Mucosa of descending colon (tissue), 3 donors: Measurements from ENCODE around the gene KCNK6. TPM values are rescaled to one million over a fixed set of nuclear protein-coding genes. Genes with fewer than 3 reads are reported as not detected.

ENCODE experiments used
- ATAC-seq: fragments of 200-7000 bp; cut with Tn5 transposase; one replicate; pipeline ENCODE4 v1.9.1; 2020; ENCODE audit warnings: mild to moderate bottlenecking, moderate library complexity
- DNase-seq, 3 donors: peaks; one replicate each; pipeline ENCODE4 v3.0.0-alpha.2; 2020
- H3K36me3 ChIP-seq: fragments of 200-600 bp; one replicate; pipeline ENCODE4 v1.8.0; 2021; ENCODE audit warnings: low read depth, mild to moderate bottlenecking
- H3K4me1 ChIP-seq: fragments of 200-600 bp; one replicate; pipeline ENCODE4 v1.8.0; 2021; ENCODE audit warnings: low read depth, mild to moderate bottlenecking
- H3K4me3 ChIP-seq: fragments of 200-600 bp; one replicate; pipeline ENCODE4 v1.8.0; 2021; ENCODE audit warnings: mild to moderate bottlenecking
- H3K9me3 ChIP-seq: fragments of 200-600 bp; one replicate; pipeline ENCODE4 v1.8.0; 2021; ENCODE audit warnings: mild to moderate bottlenecking
- CTCF ChIP-seq: fragments of 200-600 bp; IDR thresholded peaks from one replicate; pipeline ENCODE4 v1.8.0; 2022; ENCODE audit warnings: antibody characterized with exemption, mild to moderate bottlenecking
- intact Hi-C, 2 donors: fragments of 100-400 bp; cut with DNase I in 1 of 2; cut with micrococcal nuclease in 1 of 2; formaldehyde crosslinking; loops; one replicate each; pipeline versions ENCODE4 v1.11.0 to v1.11.1; 2022; cut with DNase I, micrococcal nuclease
- total RNA-seq, 3 donors: library from RNA; stranded (reverse); fragmentation: NEBNext Ultra II Directional in 2 of 3; extraction: Animal tissue kit (Norgen Biotek cat#: 25700) in 2 of 3; gene quantifications; one replicate each; pipeline versions ENCODE4 v1.2.1 to v1.2.4, GENCODE V29; 2021 to 2023
- donor health status: DM: no; HTN: no; CAD: no; lungs with moderate emphysema.
- donor health status: DM: no; HTN: no; CAD: no.
- donor health status: DM: no; HTN: yes; CAD: no.

KCNK6 gene
- total RNA-seq, 3 donors from 2014 or later: 24.8 to 27.8 (median 25.6) TPM

DNA sequence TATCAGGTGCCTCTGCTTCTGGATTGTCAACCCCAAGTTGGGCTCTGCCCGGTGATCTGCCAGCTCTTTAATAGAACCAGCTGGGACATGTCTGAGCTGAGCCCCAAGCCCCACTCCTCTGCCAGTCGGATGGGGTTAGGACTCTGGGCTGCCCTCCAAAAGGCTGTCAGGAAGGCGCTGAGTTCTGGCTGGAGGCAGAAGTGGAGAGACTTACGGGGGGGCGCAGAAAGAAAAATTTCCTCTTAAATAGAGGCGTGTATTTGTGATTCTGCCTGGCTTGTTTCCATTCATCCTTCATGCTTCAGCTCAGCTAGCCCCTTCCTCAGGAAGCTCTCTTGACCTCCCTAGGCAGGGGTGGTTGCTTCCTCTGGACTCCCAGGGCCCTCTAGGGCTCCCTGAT is 985 bp upstream of the KCNK6 start:
- Histone ChIP-seq H3K9me3 (no peaks in the 10 kb centered on the region), H3K4me3 (no peak overlapping the region), H3K36me3 (peaks cover 5% of the 10 kb centered on the region), H3K4me1 (peaks cover 18% of the 10 kb centered on the region)
- DNase-seq (no peak), ATAC-seq (no peak)
- intact Hi-C loops: no loop called here
- TF ChIP-seq CTCF: no peak

- Histone ChIP-seq H3K9me3 (no peaks in the 10 kb centered on the region), H3K4me3 (no peak overlapping the region), H3K4me1 (peaks cover 12% of the 10 kb centered on the region), H3K36me3 (peaks cover 2% of the 10 kb centered on the region)
- ATAC-seq (no peak), DNase-seq (no peak)
- no peak for TF ChIP-seq CTCF
- intact Hi-C loops: no loop called here
Measured at GRCh38 chr19:38320969-38321339, 1.3 kb downstream of the KCNK6 start.

DNA sequence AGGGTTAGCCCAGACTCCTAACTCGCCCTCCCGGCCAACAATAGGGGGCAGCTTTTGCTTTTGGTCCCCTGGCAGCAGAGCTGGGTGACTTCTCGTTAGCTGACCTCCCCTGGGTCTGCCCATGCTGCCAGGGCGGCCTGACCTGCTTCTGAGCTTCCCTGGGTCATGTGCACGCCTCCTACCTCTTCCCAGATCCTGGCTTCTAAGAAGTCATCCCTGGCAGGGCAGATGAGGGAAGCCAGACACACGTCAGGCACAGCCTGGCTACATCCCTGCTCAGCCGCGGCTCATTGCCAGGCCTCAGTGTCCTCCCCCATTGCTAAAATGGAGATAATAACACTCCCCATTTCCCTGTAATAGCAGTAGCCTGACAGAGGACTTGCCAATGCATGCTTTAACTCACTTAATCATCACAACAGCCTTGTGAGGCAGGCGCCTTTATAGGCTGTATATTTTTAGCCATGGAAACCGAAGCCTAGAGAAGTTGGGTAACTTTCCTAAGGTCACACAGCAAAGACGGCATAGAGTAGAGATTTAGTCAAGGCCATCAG is 2.1 kb downstream of the KCNK6 start:
- H3K4me3 ChIP-seq: no peak overlapping the region
- TF ChIP-seq CTCF: no peak
- peaks cover under 1% of the 10 kb centered on the region for H3K36me3 ChIP-seq
- DNase-seq (no peak), ATAC-seq (no peak)
- intact Hi-C loops: no loop called here
- peaks cover 8% of the 10 kb centered on the region for H3K4me1 ChIP-seq
- H3K9me3 ChIP-seq: no peaks in the 10 kb centered on the region

DNA sequence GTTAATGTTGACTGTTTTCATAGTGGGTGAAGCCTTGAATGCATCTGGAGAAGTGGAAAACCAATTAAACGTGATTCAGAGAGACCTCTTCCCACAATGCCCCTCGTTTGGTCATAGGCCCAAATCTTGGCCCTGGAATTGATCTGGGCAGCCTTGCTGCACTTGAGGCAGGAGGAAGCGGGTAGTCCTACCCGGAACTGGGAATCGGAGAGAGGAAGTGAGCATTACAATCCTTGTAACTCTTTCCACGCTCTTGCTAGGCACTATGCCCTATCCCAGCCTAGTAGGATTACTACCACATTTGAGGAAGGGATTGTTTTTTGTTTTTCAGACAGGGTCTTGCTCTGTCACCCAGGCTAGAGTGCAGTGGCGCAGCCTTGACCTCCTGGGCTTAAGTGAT is 3.6 kb downstream of the KCNK6 start:
- H3K4me3 ChIP-seq: no peak overlapping the region
- no peak for ATAC-seq
- DNase-seq: no peak
- peaks cover 6% of the 10 kb centered on the region for H3K36me3 ChIP-seq
- peaks cover 8% of the 10 kb centered on the region for H3K4me1 ChIP-seq
- no peak for TF ChIP-seq CTCF
- H3K9me3 ChIP-seq: no peaks in the 10 kb centered on the region
- intact Hi-C loops: no loop called here

DNA sequence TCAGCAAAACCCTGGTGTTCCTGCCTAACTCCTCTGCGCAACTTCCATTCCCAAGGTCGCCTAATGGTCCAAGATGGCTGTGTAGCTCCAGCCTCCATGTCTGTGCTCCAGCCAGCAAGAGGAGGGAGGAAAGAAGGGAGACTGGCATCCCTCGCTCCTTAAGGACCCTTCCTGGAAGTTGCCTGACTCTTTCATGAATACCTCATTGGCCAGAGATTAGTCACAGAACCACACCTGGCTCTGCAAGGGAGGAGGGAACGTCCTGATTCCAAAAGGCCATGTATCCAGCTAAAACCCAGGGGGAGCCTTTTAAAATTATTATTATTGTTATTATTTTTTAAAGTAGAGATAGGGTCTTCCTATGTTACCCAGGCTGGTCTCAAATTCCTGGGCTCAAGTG is 4.8 kb downstream of the KCNK6 start:
- no peak for DNase-seq
- intact Hi-C loops: no loop called here

More for the DNA sequence above, 4.8 kb downstream of the KCNK6 start:
- Histone ChIP-seq H3K9me3 (no peaks in the 10 kb centered on the region), H3K4me3 (no peak overlapping the region), H3K4me1 (peaks cover under 1% of the 10 kb centered on the region), H3K36me3 (peaks cover 6% of the 10 kb centered on the region)
- no peak for TF ChIP-seq CTCF
- no peak for ATAC-seq
